Measurements from ENCODE around the gene ZNF432. TPM values are rescaled to one million over a fixed set of nuclear protein-coding genes. Genes with fewer than 3 reads are reported as not detected.
"Not testable (repeated sequence)": the region's sequence is repeated elsewhere in the genome, so short reads cannot be mapped to it uniquely, and the experiment has no call there.

The ZNF432 gene
- 10 to 100 TPM in 7 of 12 donors, 1 to 10 TPM in 4, not detected in 1; 8.4 to 18.4 (median 10.7) TPM for polyA plus RNA-seq (ENCODE audit: insufficient read length in 12 of 12)
- long read RNA-seq, donor 1, partial matches to known transcripts, result 0 of 1 reads
- long read RNA-seq, donor 1, other reads (novel, unspliced or antisense), result 0 of 1 reads
- long read RNA-seq, donor 2, partial matches to known transcripts, result 0 of 2 reads
- long read RNA-seq, donor 2, other reads (novel, unspliced or antisense), result 0 of 2 reads
- long read RNA-seq, donor 3, result 0 reads
- long read RNA-seq, donor 4, result 0 reads
- long read RNA-seq, donor 5, partial matches to known transcripts, result 6 of 6 reads
- long read RNA-seq, donor 5, other reads (novel, unspliced or antisense), result 0 of 6 reads
- long read RNA-seq, donor 6, result 0 reads
- long read RNA-seq, donor 7, partial matches to known transcripts, result 0 of 1 reads
- long read RNA-seq, donor 7, other reads (novel, unspliced or antisense), result 0 of 1 reads
- long read RNA-seq, donor 8, result 0 reads
- long read RNA-seq, donor 9, result 0 reads
- long read RNA-seq, donor 10, result 0 reads
- long read RNA-seq, donor 11, result 0 reads

GRCh38 chr19:52048555-52049501, at the start of gene ZNF432:
Gene ZNF432 (minus strand): TSS chr19:52048838. CDS start chr19:52046868, 1,970 bp downstream.
- DNase-seq, result peak; percentile 98

DNA sequence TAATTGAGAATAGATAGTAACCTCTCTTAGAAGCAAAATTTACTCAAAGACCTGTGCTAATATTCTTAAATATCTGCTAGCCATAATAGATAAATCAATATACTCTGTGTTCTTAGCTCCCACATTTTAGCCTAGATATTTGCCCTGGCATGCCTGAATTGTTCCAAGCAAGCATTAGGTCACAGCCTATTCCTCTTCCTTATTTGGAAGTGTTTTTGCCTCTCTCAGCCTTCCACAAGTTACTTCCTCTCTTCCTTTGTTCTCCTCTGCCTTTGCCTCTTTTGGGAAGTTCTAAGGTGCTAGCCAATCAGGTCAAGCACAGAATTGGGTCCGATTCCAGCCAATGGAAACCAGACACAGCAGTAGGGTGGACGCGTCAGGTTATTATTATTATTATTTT, 47.8 kb upstream of the ZNF432 start:
- not testable (repeated sequence) for DNase-seq

DNA sequence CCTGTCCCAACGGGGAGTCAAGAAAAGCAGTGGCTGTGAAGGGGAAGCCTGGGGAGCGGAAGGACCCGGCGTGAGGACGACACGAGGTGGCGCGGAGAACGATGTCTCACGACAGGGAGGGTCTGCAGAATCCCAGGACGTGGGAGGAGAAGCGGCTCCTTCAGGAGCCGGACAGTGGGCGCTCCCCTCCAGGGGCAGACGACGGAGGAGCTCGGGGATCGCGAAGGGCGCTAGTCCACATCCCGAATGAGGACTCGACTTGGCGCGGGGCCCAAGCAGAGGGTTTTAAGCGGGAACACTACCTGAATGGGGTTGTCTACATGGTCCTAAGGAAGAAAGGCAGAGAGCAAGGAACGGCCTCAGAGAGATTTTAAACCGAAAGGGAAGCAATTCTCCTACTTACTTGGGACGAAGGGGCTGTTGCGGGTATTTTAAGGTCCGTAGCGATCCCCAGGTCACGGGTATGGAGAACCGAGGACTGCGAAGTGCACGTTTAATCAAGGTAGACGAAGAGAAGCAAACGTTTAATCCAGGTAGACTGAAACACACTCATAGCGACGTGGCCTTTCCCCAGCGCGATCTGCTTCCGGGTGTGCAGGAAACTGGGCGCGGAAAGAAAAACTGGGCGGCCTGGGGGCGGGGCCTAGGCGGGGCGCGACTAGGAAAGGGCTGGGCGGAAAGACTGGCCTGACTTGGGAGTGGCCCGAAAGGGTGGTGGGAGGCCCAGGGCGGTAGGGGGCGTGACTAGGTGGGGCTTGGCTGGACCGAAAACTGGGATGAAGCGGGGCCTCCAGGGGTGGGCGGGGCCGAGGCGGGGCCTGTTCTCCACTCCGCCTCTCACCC, 46.8 kb upstream of the ZNF432 start, which contains the start of gene ZNF841:
Gene ZNF841, minus strand, starts transcription at position 594 of the 843 bp plus-strand sequence. CDS start 10,964 bp downstream, outside the sequence.
- peak; percentile 93 for DNase-seq

DNA sequence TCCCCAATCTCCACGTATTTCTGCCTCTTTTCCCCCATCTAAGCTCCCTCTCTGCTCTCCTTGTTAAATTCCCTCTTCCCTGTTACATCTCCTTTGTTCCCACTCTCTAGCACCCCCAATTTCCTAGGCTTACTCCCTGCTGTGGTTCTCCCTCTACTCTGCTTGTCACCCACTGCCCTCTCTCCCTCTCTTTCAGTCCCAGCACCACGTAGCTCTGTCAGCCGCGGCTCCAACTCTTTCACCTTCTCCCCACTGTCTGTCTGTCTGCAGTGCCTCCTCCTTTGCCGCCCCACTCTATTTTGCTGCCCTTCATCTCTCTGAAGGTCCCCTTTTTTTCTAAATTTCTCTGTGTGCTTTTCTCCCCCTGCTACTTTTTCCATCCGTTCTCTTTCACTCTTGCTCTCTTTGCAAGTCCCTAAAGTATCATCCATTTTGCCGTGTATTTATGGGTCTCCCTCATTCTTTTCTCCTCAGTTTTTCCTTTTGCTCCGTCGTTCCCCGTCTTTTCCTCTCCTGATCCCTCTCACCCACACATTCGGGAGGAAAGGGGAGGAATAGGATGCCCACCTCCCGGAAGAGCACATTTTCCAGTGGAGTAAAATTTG, 46.0 kb upstream of the ZNF432 start:
- peak; percentile 11 for DNase-seq

DNA sequence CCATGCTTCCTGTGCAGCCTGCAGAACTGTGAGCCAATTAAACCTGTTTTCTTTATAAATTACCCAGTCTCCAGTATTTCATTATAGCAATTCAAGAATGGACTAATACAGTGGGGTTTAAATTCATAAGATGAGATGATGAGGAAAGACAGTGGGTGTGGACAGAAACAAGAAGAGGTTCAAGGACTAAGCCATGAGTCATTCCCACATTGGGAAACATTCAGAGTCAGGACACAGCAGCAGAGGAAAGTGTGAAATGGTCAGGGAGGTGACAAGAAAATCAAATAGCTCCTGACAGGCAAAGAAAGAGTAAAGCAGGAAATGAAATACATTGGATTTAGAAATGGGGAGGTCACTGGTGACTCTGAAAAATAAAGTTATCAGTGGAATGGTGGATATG, 37.8 kb upstream of the ZNF432 start:
- no peak for DNase-seq

GRCh38 chr19:52070496-52070895, 21.9 kb upstream of the ZNF432 start:
- DNase-seq, result no peak

- no peak for DNase-seq
Measured at GRCh38 chr19:52069653-52070052, 21.0 kb upstream of the ZNF432 start.

DNA sequence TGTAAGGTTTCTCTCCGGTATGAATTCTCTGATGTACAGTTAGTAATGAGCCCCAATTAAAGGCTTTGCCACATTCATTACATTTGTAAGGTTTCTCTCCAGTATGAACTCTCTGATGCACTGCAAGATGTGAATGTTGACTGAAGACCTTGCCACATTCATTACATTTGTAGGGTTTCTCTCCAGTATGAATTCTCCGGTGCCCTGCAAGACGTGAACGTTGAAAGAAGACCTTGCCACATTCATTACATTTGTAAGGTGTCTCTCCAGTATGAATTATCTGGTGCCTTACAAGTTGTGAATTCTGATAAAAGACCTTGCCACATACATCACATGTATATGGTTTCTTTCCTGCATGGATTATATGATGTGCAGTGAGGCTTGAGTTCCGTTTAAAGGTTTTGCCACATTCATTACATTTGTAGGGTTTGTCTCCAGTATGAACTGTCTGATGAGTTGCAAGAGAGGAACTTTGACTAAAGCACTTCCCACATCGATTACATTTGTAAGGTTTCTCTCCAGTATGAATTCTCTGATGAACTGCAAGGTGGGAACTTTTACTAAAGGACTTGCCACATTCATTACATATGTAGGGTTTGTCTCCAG, 17.7 kb upstream of the ZNF432 start:
- no peak for DNase-seq

GRCh38 chr19:52065399-52065798, 16.8 kb upstream of the ZNF432 start:
- DNase-seq, result no peak

GRCh38 chr19:52056480-52056879, 7.8 kb upstream of the ZNF432 start:
- DNase-seq, result not testable (repeated sequence)

DNA sequence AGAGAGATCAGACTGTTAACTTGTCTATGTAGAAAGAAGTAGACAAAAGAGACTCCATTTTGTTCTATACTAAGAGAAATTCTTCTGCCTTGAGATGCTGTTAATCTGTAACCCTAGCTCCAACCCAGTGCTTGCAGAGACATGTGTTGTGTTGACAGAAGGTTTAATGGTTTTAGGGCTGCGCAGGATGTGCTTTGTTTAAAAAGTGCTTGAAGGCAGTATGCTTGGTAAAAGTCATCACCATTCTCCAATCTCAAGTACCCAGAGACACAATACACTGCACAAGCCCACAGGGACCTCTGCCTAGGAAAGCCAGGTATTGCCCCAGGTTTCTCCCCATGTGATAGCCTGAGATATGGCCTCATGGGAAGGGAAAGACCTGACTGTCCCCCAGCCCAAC, 3.1 kb upstream of the ZNF432 start:
- not testable (repeated sequence) for DNase-seq

GRCh38 chr19:52039169-52039568, 9.5 kb downstream of the ZNF432 start:
- DNase-seq, result no peak

DNA sequence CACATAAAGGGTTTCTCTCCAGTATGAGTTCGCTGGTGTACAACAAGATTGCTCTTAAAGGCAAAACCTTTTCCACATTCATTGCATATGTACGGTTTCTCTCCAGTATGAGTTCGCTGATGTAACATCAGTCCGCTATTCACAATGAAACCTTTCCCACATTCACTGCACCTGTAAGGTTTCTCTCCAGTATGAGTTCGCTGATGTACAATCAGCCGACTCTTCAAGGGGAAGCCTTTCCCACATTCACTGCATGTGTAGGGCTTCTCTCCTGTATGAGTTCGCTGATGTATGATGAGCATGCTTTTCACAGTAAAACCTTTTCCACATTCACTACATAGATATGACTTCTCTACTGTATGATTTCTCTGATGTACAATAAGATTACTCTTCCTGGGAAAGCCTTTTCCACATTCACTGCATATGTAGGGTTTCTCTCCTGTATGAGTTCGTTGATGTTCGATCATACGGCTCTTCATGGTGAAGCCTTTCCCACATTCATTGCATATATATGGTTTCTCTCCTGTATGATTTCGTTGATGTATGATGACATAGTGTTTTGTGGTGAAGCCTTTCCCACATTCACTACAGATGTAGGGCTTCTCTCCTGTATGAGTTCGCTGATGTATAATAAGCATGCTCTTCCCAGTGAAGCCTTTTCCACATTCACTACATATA, 14.4 kb downstream of the ZNF432 start:
- DNase-seq, result no peak

- no peak for DNase-seq
Measured at GRCh38 chr19:52028780-52029123, 19.9 kb downstream of the ZNF432 start.

- DNase-seq, result peak; percentile 93
Measured at GRCh38 chr19:52028027-52028779, 20.4 kb downstream of the ZNF432 start, which contains the start of gene ZNF614. Gene ZNF614 (minus strand): TSS chr19:52028379. CDS start chr19:52025745, 2,634 bp downstream.

DNA sequence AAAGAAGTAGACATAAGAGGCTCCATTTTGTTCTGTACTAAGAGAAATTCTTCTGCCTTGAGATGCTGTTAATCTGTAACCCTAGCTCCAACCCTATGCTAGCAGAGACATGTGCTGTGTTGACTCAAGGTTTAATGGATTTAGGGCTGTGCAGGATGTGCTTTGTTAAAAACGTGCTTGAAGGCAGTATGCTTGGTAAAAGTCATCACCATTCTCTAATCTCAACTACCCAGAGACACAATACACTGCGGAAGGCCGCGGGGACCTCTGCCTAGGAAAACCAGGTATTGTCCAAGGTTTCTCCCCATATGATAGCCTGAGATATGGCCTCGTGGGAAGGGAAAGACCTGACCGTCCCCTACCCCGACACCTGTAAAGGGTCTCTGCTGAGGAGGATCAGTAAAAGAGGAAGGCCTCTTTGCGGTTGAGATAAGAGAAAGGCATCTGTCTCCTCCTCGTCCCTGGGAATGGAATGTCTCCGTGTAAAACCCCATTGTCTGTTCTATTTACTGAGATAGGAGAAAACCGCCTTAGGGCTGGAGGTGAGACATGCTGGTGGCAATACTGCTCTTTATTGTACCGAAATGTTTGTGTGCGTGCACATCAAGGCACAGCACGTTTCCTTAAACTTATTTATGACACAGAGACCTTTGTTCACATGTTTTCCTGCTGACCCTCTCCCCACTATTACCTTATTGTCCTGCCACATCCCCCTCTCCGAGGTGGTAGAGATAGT, 22.2 kb downstream of the ZNF432 start:
- not testable (repeated sequence) for DNase-seq

- not testable (repeated sequence) for DNase-seq
Measured at GRCh38 chr19:52024478-52024877, 24.2 kb downstream of the ZNF432 start.

DNA sequence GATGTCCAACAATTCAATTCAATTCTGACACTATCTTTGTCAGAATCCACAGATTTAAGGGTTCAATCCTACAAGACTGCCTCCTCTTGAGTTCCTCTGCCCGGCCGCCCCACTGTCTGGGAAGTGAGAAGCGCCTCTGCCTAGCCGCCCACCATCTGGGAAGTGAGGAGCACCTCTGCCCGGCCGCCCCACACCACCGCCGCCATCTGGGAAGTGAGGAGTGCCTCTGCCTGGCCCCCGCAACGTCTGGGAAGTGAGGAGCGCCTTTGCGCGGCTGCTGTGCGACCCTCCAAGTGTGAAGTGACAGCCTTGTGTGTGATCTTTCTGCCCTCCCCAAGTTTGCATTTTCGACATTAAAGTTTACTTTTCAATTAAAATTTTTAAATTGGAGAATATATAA, 26.4 kb downstream of the ZNF432 start:
- DNase-seq, result no peak

All from muscle of arm (tissue), 14 donors.